Gastrocnemius medialis (tissue), 4 donors: ENCODE data around the gene SLC8B1. TPM values are rescaled to one million over a fixed set of nuclear protein-coding genes. Genes with fewer than 3 reads are reported as not detected.

Experiments
- ATAC-seq, 2 donors: fragments of 150-250 bp; one replicate each; pipeline ENCODE4 v1.9.1; 2016
- DNase-seq, 2 donors: peaks; one replicate each; pipeline ENCODE4 v3.0.0-alpha.2; 2019
- H3K27ac ChIP-seq, 4 donors: fragments of 200-600 bp; sonication (generic); 1 replicate in 1 of 4; 2 replicates in 3 of 4; pipeline ENCODE4 v1.5.1; 2016 to 2018; ENCODE audit warnings: mild to moderate bottlenecking in 2 of 4, moderate library complexity in 1 of 4
- H3K27me3 ChIP-seq, 3 donors: fragments of 200-600 bp; sonication (generic) in 2 of 3; 1 replicate in 1 of 3; 2 replicates in 2 of 3; pipeline versions ENCODE4 v1.5.1 to v1.6.0; 2016 to 2019; ENCODE audit warnings: mild to moderate bottlenecking in 1 of 3, moderate library complexity in 1 of 3
- H3K36me3 ChIP-seq, 2 donors: fragments of 200-600 bp; sonication (generic) in 1 of 2; one replicate each; pipeline ENCODE4 v1.5.1; 2017 to 2018
- H3K4me1 ChIP-seq, 2 donors: fragments of 200-600 bp; sonication (generic) in 1 of 2; one replicate each; pipeline ENCODE4 v1.5.1; 2016 to 2017; ENCODE audit warnings: mild to moderate bottlenecking in 2 of 2
- H3K4me3 ChIP-seq, 4 donors: fragments of 200-600 bp; sonication (generic) in 3 of 4; 1 replicate in 1 of 4; 2 replicates in 3 of 4; pipeline ENCODE4 v1.5.1; 2016 to 2019; ENCODE audit warnings: mild to moderate bottlenecking in 2 of 4
- H3K9me3 ChIP-seq, 3 donors: fragments of 200-600 bp; sonication (generic) in 2 of 3; 1 replicate in 1 of 3; 2 replicates in 2 of 3; pipeline ENCODE4 v1.5.1; 2016 to 2019
- POLR2A ChIP-seq, 2 donors: fragments of 450-650 bp; IDR thresholded peaks; one replicate each; pipeline ENCODE4 v1.6.1; 2017; ENCODE audit warnings: antibody characterized with exemption in 2 of 2, mild to moderate bottlenecking in 2 of 2, moderate library complexity in 2 of 2
- in situ Hi-C, 4 donors: fragments of 200-750 bp; cut with MboI; loops; one replicate each; pipeline versions ENCODE4 v1.15.0 to v1.8.0; 2017; ENCODE audit warnings: low sequenced_read_pairs in 4 of 4
- intact Hi-C: fragments of 100-400 bp; cut with DNase I; formaldehyde crosslinking; loops from one replicate; pipeline ENCODE4 v1.15.1; 2023; ENCODE audit warnings: low total_unique reads
- total RNA-seq, 4 donors: library from RNA; depleted of rRNA; stranded (reverse); fragments of >200 nt; gene quantifications; one replicate each; pipeline versions ENCODE4 v1.1.0 to v1.2.3, GENCODE V29; 2016
- TF ChIP-seq, protein P1 (sequence below), 5 experiments: fragments of 450-650 bp in 3 of 5; fragments of 200-600 bp in 2 of 5; sonication (generic) in 2 of 5; IDR thresholded peaks in 4 of 5; conservative IDR thresholded peaks in 1 of 5; 1 replicate in 4 of 5; 2 replicates in 1 of 5; pipeline ENCODE4 v1.5.1; 2016 to 2019; ENCODE audit warnings: antibody characterized with exemption in 5 of 5, mild to moderate bottlenecking in 3 of 5, moderate library complexity in 3 of 5

Gene SLC8B1
- total RNA-seq, 4 donors from 2014 or later: 8.2 to 21.2 (median 14.5) TPM

DNA sequence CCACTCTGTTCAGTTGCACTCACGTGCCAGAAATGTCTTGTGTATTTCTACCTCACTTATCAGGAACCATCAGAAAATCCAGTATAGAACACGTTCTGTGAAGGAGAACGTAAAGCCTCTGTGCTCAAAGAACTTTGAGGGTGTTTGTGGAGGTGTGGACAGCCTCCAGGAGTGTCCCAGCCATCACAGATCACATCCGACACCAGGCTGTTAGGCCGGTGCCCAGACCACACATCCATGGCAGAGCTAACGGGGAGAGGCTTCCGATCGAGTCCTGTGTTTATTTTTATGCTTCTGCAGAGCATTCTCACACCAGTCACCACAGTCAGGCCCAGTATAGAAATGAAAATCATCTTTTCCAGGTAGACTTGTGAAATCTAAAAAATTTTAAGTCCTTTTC lies 60.1 kb downstream of the SLC8B1 start:
- no peak for ATAC-seq
- intact Hi-C loops (no loop called here), in situ Hi-C loops (no loop called here)

GRCh38 chr12:113273053-113273725 lies 61.7 kb downstream of the SLC8B1 start:
- ATAC-seq: no peak

More for the DNA sequence above, 60.1 kb downstream of the SLC8B1 start:
- Histone ChIP-seq H3K36me3 (peaks cover 0 to 63% of the 10 kb centered on the region in 2 donors), H3K27ac (no peak overlapping the region), H3K9me3 (no peaks in the 10 kb centered on the region), H3K27me3 (no peaks in the 10 kb centered on the region), H3K4me1 (peaks cover 19 to 27% of the 10 kb centered on the region in 2 donors), H3K4me3 (no peak overlapping the region)
- TF ChIP-seq, protein P1, sequence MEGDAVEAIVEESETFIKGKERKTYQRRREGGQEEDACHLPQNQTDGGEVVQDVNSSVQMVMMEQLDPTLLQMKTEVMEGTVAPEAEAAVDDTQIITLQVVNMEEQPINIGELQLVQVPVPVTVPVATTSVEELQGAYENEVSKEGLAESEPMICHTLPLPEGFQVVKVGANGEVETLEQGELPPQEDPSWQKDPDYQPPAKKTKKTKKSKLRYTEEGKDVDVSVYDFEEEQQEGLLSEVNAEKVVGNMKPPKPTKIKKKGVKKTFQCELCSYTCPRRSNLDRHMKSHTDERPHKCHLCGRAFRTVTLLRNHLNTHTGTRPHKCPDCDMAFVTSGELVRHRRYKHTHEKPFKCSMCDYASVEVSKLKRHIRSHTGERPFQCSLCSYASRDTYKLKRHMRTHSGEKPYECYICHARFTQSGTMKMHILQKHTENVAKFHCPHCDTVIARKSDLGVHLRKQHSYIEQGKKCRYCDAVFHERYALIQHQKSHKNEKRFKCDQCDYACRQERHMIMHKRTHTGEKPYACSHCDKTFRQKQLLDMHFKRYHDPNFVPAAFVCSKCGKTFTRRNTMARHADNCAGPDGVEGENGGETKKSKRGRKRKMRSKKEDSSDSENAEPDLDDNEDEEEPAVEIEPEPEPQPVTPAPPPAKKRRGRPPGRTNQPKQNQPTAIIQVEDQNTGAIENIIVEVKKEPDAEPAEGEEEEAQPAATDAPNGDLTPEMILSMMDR (IDR thresholded peaks at IDR 0.05 in 4 of 5, conservative IDR thresholded peaks at IDR 0.05 in 1 of 5): no peak
- no peak for TF ChIP-seq POLR2A (IDR thresholded peaks at IDR 0.05)
- DNase-seq: no peak

GRCh38 chr12:113271853-113272561 lies 62.9 kb downstream of the SLC8B1 start:
- intact Hi-C loops (no loop called here), in situ Hi-C loops (no loop called here)
- Histone ChIP-seq H3K36me3 (peaks cover 0 to 66% of the 10 kb centered on the region in 2 donors), H3K27me3 (no peaks in the 10 kb centered on the region), H3K9me3 (no peaks in the 10 kb centered on the region), H3K4me1 (peaks cover 19 to 27% of the 10 kb centered on the region in 2 donors), H3K27ac (peak overlapping the region; percentile 71 to 77 (median 76)), H3K4me3 (peak overlapping the region in 1 of 4 donors; percentile 19)
- peak; percentile 77 to 87 for DNase-seq
- ATAC-seq: peak; percentile 87 to 93
- TF ChIP-seq POLR2A (IDR thresholded peaks at IDR 0.05): peak; percentile 13 to 38
- TF ChIP-seq, protein P1 (IDR thresholded peaks at IDR 0.05 in 4 of 5, conservative IDR thresholded peaks at IDR 0.05 in 1 of 5): no peak

More at GRCh38 chr12:113273053-113273725, 61.7 kb downstream of the SLC8B1 start:
- Histone ChIP-seq H3K9me3 (no peaks in the 10 kb centered on the region), H3K36me3 (peaks cover 0 to 69% of the 10 kb centered on the region in 2 donors), H3K27ac (peak overlapping the region; percentile 71 to 77 (median 76)), H3K4me1 (peaks cover 19 to 27% of the 10 kb centered on the region in 2 donors), H3K27me3 (no peaks in the 10 kb centered on the region), H3K4me3 (no peak overlapping the region)
- DNase-seq: no peak
- TF ChIP-seq, protein P1 (IDR thresholded peaks at IDR 0.05 in 4 of 5, conservative IDR thresholded peaks at IDR 0.05 in 1 of 5): no peak
- TF ChIP-seq POLR2A (IDR thresholded peaks at IDR 0.05): no peak
- in situ Hi-C loops: no loop called here
- intact Hi-C loops: no loop called here

GRCh38 chr12:113271466-113271852 lies 63.5 kb downstream of the SLC8B1 start:
- TF ChIP-seq POLR2A (IDR thresholded peaks at IDR 0.05): no peak
- TF ChIP-seq, protein P1 (IDR thresholded peaks at IDR 0.05 in 4 of 5, conservative IDR thresholded peaks at IDR 0.05 in 1 of 5): no peak
- peaks cover 0 to 66% of the 10 kb centered on the region in 2 donors for H3K36me3 ChIP-seq
- no peak for ATAC-seq
- peak overlapping the region; percentile 71 to 77 (median 76) for H3K27ac ChIP-seq
- intact Hi-C loops (no loop called here), in situ Hi-C loops (no loop called here)
- no peaks in the 10 kb centered on the region for H3K27me3 ChIP-seq
- H3K9me3 ChIP-seq: no peaks in the 10 kb centered on the region
- H3K4me3 ChIP-seq: peak overlapping the region in 1 of 4 donors; percentile 19
- DNase-seq: no peak
- peaks cover 19 to 27% of the 10 kb centered on the region in 2 donors for H3K4me1 ChIP-seq
